K562 (cell line): ENCODE data around the gene TBXAS1.

Experiments used
- ARHGAP35 ChIP-seq: fragments of 450-650 bp; IDR thresholded peaks from 2 replicates; pipeline ENCODE4 v1.6.1; 2018; ENCODE audit not compliant: partially characterized antibody
- DNMT1 ChIP-seq: fragments of 450-650 bp; IDR thresholded peaks from 2 replicates; pipeline ENCODE4 v1.6.1; 2016; ENCODE audit warnings: antibody characterized with exemption, mild to moderate bottlenecking
- HMG20B ChIP-seq: fragments of 250-450 bp; sonication (Bioruptor Pico); IDR thresholded peaks from 2 replicates; pipeline ENCODE4 v1.5.0; 2021; ENCODE audit warnings: mild to moderate bottlenecking
- MAZ ChIP-seq, 2 experiments: fragments of 450-650 bp in 1 of 2; sonication (generic) in 1 of 2; formaldehyde crosslinking; IDR thresholded peaks in 1 of 2; conservative IDR thresholded peaks in 1 of 2; 2 replicates each; pipeline versions ENCODE4 v1.4.0 to v1.5.0; 2020; ENCODE audit warnings: mild to moderate bottlenecking in 1 of 2, missing genetic modification reagents in 1 of 2
- MEIS2 ChIP-seq: fragments of 450-650 bp; IDR thresholded peaks from 2 replicates; pipeline ENCODE4 v1.6.1; 2014; ENCODE audit warnings: mild to moderate bottlenecking; ENCODE audit not compliant: partially characterized antibody
- MYBL2 ChIP-seq, 2 experiments: fragments of 450-650 bp in 1 of 2; sonication (generic) in 1 of 2; formaldehyde crosslinking in 1 of 2; IDR thresholded peaks; 2 replicates each; pipeline versions ENCODE4 v1.6.1 to v1.8.1; 2017 to 2022; ENCODE audit warnings: borderline replicate concordance in 1 of 2, inconsistent platforms in 1 of 2, low read depth in 1 of 2, mild to moderate bottlenecking in 1 of 2, missing genetic modification reagents in 1 of 2, moderate library complexity in 1 of 2
- NFE2L1 ChIP-seq: fragments of 450-650 bp; IDR thresholded peaks from 2 replicates; pipeline ENCODE4 v1.6.1; 2016; ENCODE audit warnings: missing genetic modification characterization, low read depth, mild to moderate bottlenecking, missing compliant biosample characterization, moderate library complexity, borderline replicate concordance
- NFYB ChIP-seq: IDR thresholded peaks from 2 replicates; pipeline ENCODE4 v1.6.1; 2011; ENCODE audit warnings: mild to moderate bottlenecking, moderate library complexity; ENCODE audit not compliant: insufficient read length; ENCODE audit errors: extremely low read depth
- REST ChIP-seq, 2 experiments: fragments of 450-650 bp; formaldehyde crosslinking in 1 of 2; IDR thresholded peaks; 2 replicates each; pipeline versions ENCODE4 v1.4.0 to v1.6.1; 2014 to 2020; ENCODE audit warnings: mild to moderate bottlenecking in 2 of 2, borderline replicate concordance in 1 of 2, low read depth in 1 of 2
- ZBTB8A ChIP-seq: fragments of 450-650 bp; IDR thresholded peaks from 2 replicates; pipeline ENCODE4 v1.6.1; 2018; ENCODE audit warnings: mild to moderate bottlenecking, moderate library complexity; ENCODE audit not compliant: partially characterized antibody
- ZNF57 ChIP-seq: fragments of 450-650 bp; formaldehyde crosslinking; IDR thresholded peaks from 2 replicates; pipeline ENCODE4 v1.4.0; 2020; ENCODE audit warnings: mild to moderate bottlenecking, moderate library complexity
- ZNF655 ChIP-seq: fragments of 250-450 bp; sonication (Bioruptor Pico); IDR thresholded peaks from 2 replicates; pipeline ENCODE4 v1.5.0; 2021

GRCh38 chr7:140045697-140046096, 216.6 kb downstream of the TBXAS1 start:
- TF ChIP-seq ZNF57 (CRISPR knock-in tag), result no peak
- no peak for TF ChIP-seq MEIS2
- no peak for TF ChIP-seq REST (IDR thresholded peaks at IDR 0.05; ENCODE audit: borderline replicate concordance)
- no peak for TF ChIP-seq REST (CRISPR knock-in tag; IDR thresholded peaks at IDR 0.05; ENCODE audit: low read depth)
- no peak for TF ChIP-seq MAZ (CRISPR knock-in tag; conservative IDR thresholded peaks at IDR 0.05 in 1 of 2, IDR thresholded peaks at IDR 0.05 in 1 of 2)
- TF ChIP-seq NFE2L1 (tag), result no peak
- no peak for TF ChIP-seq MYBL2 (IDR thresholded peaks at IDR 0.05; ENCODE audit: low read depth)
- TF ChIP-seq MYBL2 (CRISPR knock-in tag; IDR thresholded peaks at IDR 0.05; ENCODE audit: borderline replicate concordance), result no peak
- TF ChIP-seq ZBTB8A, result no peak
- TF ChIP-seq DNMT1, result no peak
- TF ChIP-seq ARHGAP35, result no peak
- TF ChIP-seq HMG20B, result no peak
- no peak for TF ChIP-seq NFYB
- TF ChIP-seq ZNF655 (CRISPR knock-in tag), result no peak
